VCaP (cell line): ENCODE measurements around the gene MYO3B.
"Not testable (repeated sequence)": the region's sequence is repeated elsewhere in the genome, so short reads cannot be mapped to it uniquely, and the experiment has no call there.

Source experiments
- H3K27ac ChIP-seq: fragments of 450-650 bp; 2 replicates; pipeline ENCODE4 v1.5.1; 2017
- TF ChIP-seq, protein P1 (sequence below): fragments of 450-650 bp; conservative IDR thresholded peaks from 2 replicates; pipeline ENCODE4 v1.5.1; 2017; ENCODE audit warnings: mild to moderate bottlenecking, moderate library complexity

MYO3B gene

DNA sequence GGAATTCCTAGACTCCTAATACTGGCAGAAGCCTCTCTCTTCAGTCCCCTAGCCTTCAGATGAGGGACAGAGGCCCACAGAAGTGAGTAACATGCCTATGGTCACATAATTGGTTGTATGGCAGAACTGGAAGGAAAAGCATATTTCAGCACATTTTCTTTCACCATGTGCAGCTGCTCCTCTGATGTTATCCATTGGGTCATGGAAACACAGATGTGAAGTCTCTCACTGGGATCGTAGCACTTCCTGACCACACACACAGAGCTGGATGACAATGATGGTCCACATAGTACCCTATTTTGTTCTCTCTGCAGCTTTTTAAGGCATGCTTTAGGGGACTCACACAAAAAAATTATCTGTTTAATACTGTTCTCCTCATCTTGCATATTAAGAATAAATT, 24.5 kb downstream of the MYO3B start:
- TF ChIP-seq, protein P1, sequence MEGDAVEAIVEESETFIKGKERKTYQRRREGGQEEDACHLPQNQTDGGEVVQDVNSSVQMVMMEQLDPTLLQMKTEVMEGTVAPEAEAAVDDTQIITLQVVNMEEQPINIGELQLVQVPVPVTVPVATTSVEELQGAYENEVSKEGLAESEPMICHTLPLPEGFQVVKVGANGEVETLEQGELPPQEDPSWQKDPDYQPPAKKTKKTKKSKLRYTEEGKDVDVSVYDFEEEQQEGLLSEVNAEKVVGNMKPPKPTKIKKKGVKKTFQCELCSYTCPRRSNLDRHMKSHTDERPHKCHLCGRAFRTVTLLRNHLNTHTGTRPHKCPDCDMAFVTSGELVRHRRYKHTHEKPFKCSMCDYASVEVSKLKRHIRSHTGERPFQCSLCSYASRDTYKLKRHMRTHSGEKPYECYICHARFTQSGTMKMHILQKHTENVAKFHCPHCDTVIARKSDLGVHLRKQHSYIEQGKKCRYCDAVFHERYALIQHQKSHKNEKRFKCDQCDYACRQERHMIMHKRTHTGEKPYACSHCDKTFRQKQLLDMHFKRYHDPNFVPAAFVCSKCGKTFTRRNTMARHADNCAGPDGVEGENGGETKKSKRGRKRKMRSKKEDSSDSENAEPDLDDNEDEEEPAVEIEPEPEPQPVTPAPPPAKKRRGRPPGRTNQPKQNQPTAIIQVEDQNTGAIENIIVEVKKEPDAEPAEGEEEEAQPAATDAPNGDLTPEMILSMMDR, result no peak
- no peak overlapping the region for H3K27ac ChIP-seq

DNA sequence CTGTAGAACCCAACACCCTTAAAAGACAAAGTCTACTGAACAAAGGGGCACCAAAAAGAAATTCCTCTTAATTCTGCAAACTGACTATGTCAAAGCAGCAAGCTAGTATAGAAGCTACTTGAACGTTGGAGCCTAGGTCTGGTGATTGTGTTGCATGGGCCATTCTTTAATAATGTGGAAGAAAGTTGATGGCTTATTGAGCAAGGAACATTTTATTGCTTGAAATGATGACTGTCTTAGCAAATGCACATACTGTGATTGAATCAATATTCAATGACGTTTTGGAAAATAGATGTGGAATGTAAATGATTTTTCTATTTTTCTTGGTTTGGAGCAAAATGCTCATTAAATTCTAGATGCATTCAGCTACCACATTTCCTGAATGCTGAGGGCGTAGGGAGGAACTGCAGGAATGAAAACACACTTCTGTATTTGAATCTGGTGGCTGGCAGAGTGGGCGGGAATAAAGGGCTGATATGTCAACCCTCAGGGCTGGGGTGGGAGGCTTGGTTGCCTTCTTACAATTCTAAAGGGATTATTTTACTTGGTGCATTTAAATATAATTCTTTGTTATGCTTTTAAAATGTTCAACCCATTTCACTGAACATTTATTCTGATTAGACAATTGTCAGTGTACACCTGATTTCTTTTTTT, 26.5 kb downstream of the MYO3B start:
- TF ChIP-seq, protein P1, result no peak
- no peak overlapping the region for H3K27ac ChIP-seq

DNA sequence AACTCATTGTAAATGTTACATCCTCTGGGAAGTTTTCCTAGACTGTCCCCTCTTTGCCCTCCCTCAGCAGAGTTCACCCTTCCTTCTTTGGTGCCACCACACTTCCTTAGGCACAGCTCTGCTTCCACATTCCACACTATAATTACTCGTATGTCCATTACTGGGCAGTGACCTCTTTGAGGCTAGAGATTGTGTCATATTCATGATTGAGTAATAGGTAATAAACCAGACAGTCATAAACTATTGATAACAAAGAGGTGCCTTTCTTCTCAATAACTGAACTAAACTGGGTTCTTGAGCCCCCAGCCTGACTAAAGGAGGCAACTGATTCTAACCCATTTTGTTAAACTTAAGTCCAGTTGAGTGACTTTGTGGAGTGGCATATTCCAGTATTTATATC, 28.3 kb downstream of the MYO3B start:
- TF ChIP-seq, protein P1, result no peak

DNA sequence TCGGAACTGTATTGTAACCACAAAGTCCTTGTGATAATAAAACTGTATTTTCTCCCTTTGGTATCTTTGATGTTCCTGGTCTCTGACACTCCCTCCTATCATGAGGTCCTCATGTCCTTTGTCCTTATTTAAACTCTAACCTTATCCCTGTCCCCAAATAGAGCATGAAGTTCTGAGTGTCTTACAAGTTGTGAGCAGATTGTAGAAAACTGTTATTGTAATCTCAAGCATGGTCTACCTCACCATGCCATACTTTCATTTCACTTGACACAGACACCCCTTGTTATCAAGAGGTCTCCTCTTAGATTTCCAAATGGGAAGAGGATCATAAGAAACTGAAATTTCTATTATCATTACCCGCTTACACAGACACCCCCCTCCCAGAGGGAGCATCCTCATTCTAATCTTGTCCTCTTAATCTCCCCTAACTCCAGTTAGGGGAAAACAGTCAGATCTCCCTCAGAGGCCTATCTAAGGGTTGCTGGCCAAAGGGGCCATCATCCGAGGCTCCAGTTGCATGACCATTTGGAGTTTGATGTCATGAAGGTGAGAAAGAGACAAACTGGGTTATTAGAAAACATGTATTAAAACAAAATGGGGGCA, 29.0 kb downstream of the MYO3B start:
- TF ChIP-seq, protein P1, result no peak
- H3K27ac ChIP-seq, result no peak overlapping the region

More for the DNA sequence above, 28.3 kb downstream of the MYO3B start:
- no peak overlapping the region for H3K27ac ChIP-seq

DNA sequence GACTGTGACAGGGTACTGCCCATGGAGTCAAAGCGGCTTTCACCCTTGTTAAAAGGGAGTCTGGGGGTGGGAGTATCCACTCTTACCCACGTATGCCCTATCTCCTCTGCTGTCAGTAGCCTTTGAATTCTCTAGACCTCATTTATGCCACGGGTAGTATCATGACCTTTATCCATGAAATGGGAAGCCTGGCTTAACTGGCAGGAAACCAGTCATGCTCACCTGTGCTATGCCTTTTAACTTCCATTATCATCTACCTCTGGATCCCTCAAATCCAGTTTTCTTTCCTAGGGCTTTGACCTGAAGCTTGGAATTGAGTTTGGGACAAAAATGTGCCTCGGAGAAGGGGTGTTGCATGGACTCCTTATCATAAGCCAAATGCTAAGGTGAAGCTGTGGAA, 30.0 kb downstream of the MYO3B start:
- H3K27ac ChIP-seq, result no peak overlapping the region
- TF ChIP-seq, protein P1, result no peak

DNA sequence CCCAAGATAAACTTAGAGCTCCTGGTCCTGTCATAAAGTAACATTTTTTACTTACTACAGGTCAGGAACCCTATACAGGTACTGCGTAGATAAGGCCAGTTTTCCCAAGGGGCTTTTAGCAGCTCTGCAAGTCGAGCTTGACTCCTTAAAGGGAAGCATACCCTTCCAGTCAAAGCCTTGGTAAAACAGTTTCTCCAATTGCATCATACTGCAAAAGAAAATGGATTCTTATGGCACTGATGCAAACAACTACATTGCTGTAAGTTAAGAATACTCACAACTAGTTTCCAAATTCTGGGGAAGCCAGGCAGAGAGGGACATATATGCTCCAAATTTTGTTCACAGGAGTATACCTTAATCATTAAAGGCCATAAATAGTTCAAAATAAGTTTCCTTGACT, 31.0 kb downstream of the MYO3B start:
- TF ChIP-seq, protein P1, result no peak
- H3K27ac ChIP-seq, result no peak overlapping the region

DNA sequence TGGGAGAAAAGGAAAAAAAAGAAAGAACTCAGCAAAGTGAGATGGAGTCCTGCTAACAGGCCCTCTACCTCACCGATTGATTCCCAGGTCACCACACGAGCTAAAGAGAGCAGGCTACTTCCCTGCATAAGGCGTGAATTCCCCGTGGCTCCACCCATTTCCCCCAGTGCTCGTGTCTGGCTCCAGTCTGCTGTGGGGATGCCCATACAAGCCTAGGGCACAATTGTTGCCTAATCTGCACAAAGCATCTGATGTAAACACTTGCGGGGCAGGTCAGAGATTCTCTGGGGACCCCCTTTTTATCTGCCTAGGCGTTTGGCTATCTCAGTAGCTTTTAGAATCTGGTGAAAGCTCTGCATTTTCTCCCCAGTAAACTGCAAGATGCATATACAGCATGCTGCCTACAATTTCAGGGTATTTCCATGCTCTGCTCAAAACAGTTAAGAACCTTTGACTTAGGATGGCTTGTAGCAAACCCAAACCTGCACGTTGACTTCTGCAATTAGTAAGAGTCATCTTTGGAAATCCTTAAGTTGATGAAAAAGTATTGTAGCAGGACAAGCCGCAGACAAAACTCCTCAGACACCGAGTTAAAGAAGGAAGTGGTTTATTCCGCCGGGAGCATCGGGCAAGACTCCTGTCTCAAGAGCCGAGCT, 34.8 kb downstream of the MYO3B start:
- TF ChIP-seq, protein P1, result no peak
- no peak overlapping the region for H3K27ac ChIP-seq

DNA sequence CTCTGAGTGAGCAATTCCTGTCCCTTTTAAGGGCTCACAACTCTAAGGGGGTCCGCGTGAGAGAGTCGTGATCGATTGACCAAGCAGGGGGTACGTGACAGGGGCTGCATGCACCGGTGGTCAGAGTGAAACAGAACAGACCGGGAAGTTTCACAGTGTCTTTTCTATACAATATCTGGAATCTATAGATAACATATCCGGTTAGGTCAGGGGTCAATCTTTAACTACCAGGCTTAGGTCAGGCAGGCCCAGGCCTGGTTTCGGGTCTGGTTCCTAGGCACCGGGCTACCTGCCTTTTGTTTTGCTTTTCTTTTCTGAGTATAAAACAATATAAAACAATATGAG, 35.3 kb downstream of the MYO3B start:
- H3K27ac ChIP-seq, result not testable (repeated sequence)
